HG02642 (cell line): Measurements from ENCODE around the gene GALK2.
A peak's percentile ranks its signal among the peaks of the same experiment; 100 is the strongest.

Experiments
- ATAC-seq: cut with Tn5 transposase; IDR thresholded peaks from one replicate; pipeline ENCODE4 v1.9.1; 2021; ENCODE audit warnings: mild to moderate bottlenecking; ENCODE audit not compliant: unreplicated experiment, poor library complexity

GALK2 gene

DNA sequence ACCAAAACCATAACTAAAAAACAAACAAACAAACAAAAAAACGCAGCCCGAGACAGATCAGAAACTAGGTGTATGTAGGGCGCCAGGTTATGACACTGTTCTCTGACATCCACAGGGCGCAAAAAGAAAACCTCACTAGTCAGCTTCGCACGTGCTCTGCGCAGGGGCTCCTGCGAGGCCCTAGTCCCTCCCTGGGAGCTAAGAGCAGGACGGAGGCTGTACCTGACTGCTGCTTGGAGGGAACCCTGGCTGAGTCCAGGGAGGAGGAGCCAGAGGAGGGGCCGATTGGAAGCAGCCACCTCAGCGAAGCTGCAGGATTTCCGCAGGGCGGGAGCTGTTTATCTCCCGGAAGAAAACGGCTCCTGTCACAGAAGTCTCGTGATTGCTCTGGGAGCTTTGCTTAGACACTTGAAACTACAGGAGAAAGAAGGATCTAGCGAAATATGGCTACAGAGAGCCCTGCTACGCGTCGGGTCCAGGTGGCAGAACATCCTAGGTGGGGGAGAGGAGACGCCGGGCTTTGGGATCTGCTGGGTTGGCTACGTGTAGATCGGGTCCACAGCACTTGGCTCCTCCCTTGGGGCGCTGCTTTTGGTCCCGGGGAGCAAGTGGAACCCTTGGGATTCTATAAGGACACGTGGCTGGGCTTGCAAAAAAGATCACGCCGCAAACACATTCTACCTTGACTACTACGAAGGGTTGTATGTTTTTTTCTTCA is at the start of gene GALK2:
Gene GALK2 (plus strand): TSS at position 368 of the 718 bp plus-strand sequence. CDS start 76 bp downstream, at position 444.
- peak; percentile 97 for ATAC-seq

DNA sequence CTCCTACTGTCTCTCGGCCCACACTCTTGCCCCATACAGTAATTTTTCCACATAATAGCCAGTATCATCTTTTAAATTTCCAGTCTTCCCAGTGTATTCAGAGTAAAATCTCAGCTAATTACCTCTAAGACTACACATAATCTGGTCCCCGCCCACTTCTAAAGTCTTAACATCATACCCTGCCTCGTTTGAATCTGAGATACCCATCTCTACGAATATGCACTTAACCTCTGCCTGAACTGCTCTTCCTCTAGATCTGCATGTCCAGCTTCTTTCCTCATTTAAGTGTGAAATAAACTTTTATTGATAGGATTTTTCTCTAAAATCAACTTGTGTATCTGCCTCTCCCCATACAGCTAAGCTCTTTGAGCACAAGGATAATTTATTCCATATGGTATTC is 49.2 kb upstream of the GALK2 start:
- no peak for ATAC-seq

DNA sequence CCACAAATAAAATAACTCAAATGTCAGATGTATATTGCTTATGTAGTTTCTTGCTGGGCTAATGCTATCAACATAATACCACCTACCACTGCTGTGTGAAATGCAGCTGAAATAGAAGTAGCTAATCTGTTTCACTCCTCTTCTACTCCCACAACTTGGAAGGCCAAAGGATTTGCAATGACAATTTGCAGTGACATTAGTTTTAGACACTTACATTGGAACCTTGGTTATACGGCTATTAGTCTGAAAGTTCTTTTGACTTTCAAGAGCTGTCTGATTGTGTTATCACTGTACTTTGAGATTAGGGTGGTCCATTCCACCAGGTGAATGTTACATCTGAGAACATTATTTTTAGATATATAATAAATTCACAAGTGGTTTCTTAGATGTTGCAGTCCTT is 48.1 kb upstream of the GALK2 start:
- ATAC-seq, result no peak

DNA sequence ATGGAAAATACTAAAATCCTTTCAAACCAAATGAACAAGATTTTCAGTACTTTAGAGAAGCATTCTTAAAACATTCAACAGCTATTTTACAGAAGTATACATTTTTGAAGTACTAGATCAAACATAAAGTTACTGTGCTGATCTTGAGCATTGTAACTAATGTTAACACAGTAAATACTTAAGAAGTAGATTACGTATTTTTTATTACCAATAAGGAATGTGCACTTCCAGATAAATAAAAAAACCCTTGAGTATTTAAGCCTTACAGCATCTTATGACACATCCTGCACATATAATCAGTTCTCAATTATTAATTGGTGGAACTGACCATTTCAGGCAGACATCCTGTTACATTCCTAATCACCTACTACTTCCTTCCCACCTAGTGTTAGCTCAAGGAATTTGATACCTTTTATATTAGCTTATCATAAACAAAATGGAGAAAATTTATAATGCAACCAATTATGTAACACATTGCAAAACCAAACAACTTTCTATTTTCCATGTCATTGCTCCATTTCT is 47.4 kb upstream of the GALK2 start:
- ATAC-seq, result no peak

DNA sequence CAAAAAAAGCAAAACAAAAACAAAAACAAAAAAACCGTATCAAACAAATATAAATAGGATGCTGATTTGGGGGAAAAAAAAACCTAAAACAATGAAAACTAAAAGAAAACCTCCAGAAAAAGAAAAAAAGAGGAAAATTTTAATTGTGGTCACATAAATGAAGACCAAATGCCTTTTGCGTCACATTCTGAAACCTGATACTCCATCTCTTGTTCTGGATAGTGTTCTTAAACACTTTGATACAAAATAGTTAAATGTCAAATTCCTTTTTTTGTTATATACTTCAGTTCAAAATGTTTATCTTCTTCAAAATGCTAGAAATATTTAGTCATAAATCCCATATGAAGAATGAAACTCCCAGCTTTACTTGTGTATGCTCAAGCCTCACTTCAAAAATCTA is 45.7 kb upstream of the GALK2 start:
- ATAC-seq, result no peak

DNA sequence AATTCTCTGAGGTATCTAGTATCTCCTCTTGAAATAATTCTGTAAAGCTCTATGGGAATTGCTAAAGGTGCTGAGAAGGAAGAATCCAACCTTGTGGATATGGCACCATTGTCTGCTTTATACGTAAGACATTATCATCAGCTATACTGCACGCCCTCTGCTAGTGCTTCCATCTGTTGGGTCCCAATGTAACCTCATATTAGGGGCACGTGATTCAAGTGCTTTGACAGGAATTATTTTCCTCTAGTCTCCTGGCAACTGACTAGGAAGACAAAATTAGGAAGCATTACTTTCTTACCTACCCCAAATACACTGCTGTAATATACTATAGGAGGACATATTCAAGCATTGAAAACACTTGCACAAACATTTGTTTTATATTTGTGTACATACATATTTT is 38.6 kb upstream of the GALK2 start:
- ATAC-seq, result no peak

DNA sequence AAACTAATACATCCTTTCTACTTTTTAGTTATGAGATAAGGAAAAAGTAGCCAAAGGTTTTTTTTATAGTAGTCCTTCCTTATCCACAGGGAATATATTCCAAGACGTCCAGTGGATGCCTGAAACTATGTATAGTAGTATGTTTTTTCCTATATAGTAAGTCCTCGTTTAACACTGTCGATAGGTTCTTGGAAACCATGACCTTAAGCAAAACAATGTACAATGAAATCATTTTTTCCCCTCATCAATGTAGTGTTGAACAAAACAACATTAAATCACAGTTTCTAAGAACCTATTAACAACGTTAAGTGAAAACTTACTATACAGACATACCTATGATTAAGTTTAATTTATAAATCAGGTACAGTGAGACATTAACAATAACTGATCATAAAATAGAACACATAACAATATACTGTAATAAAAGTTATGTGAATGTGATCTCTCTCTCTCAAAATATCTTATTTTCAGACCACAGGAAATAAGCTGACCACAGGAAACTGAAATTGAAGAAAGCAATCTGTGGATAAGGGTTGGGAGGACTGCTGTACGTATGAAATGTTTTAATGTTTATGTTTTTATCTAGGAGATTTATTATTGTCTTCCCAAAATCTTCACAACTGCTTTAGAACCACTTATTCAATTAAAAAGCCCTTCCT is 35.2 kb upstream of the GALK2 start:
- ATAC-seq, result no peak

DNA sequence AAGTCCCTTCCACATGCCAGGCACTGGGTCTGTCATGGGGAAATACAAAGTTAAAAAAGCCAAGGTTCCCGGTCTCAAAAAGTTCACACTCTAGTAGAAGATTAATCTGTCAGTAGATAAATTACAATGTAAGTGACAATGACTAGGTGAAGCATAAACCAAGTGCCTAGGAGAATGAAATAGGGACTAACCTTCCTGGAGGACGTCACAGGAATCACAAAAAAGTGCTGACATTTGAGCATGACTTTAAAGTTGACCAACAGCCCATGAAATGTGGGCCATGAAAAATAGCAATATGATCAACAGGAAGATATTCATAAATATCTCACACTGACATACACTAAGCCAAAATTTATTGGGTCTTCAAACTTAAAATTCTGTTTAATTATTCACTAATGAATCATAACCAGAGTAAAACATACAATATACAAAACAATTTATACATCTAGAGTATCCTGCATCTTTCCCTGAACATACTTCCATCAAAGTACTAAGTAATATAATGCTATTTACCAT is 34.6 kb upstream of the GALK2 start:
- no peak for ATAC-seq

DNA sequence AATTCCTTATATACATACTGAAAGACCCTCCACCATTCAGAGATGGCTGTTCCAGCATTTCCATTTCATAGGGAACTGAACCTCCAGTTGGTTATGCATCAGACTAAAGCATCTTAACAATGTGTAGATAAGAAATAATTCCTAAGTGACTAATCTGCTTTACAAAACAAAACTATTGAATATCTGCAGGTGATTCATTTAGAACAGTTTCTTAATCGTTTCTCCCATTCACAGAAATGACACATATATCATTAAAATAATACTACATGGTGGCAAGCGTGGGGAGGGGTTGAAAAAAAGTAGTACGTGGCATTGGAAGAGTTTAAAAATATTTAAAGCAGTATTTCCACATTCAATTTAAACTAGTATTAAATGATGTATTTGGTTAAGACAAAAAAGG is 34.1 kb upstream of the GALK2 start:
- ATAC-seq, result no peak

DNA sequence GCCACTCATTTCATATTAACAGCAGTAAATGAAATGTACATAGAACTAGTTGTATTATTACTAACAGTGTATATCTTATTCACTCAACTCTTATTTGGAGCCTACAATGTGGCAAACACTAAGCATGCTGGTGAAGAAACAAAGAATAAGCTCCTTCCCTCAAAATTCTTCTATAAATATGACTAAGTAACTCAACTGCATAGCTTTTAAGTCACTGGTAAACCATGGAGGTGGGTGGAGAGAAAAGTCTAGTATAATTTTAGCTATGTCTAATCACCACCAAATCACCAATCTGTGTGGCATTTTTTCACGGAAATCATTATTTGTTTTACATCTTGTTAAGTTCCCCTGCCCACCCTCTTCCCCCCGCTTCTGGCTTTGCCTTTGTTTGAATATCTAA is 32.2 kb upstream of the GALK2 start:
- ATAC-seq, result no peak

DNA sequence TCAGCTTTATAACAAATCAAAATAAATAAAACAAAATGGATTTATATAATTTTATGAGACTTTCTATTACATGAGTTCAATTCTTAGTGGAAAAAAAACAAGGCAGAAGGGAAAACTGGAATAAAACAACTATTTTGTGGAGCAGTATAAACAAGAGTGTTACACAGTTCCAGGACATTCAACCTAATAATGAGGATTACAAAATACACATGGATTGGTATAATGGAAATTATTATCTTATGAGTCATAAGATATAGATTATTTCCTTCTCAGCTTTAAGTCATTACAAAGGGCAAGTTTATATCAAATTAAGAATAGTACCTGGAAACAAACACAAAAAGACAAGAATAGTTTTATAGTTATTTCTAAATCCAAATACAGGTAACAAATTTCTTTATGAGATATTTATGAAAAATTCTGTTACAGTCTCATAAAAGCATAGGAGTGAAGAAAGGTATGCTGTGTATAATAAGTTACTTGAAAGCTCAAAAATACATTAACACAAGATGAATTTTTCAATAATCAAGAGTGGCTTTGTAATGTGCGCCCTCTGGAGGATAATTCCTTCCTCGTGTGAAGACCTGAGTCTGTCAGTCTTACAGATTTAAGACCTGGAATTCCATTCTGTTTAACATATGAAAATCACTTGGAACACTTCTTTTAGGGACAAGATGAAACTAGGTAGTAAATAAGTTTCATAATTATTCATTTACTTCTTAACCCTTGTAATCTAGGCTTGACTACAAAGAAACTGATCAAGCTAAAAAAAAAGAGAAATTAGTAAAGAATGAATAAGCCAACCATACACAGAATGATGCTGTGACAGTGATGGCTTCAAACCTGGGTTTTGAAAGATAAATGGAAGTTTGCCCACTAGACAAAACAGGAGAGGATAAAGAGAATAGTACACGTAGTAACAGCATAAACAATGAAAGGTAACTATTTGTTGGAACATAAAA is 24.1 kb upstream of the GALK2 start:
- no peak for ATAC-seq

DNA sequence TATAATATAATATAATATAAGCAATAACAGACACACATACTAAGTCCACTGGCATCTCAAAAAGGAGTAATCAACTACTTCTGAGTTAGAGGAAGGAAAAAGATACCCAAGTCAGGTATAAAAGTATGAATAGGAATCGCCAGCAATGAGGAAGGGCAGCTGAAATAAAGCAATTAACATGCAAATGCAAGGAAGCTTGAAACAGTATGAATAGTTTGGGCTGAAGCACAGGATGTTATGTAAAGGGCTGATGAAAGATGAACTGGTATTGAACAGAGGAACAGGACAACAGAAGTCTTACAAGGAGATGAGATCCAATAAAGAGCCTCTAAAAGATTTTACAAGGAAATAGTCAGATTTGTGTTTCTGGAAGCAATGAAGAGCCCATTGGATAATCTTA is 21.7 kb upstream of the GALK2 start:
- ATAC-seq, result no peak

DNA sequence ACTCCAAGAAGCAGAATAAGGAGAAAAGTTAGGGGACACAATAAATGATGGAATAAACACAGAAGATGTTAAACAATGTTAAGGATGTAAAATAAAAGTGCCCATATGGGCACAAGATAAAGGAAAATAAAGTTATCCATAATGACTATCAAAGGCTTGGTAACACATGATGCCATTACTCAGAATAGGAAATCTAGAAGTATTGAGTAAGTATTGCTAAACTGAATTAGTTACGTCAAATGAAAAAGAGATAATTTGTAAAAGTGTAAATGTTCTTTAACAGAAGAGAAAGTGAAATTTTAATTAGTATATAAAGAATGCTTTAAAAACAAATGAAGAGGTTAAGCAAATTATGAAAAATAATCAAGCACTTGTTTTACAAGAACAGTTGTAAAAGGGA is 21.3 kb upstream of the GALK2 start:
- no peak for ATAC-seq

DNA sequence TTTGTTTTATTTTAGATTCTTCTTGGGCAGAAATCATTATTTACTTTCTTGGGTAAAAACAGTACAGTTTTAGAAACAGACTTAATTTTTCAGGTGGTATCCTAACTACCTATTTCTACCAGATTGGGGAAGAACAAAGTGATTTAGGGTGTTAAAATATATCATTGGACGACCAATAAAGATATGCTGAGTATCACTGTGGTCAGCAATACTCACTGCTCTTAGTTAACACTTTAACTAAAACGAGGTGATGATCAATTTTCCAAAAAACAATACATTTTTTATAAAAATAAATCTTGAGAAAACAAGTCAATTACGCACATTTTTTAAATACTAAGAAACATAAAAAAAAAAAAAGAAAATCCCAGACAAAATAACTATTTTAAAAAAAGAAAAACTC is 18.2 kb upstream of the GALK2 start:
- no peak for ATAC-seq

DNA sequence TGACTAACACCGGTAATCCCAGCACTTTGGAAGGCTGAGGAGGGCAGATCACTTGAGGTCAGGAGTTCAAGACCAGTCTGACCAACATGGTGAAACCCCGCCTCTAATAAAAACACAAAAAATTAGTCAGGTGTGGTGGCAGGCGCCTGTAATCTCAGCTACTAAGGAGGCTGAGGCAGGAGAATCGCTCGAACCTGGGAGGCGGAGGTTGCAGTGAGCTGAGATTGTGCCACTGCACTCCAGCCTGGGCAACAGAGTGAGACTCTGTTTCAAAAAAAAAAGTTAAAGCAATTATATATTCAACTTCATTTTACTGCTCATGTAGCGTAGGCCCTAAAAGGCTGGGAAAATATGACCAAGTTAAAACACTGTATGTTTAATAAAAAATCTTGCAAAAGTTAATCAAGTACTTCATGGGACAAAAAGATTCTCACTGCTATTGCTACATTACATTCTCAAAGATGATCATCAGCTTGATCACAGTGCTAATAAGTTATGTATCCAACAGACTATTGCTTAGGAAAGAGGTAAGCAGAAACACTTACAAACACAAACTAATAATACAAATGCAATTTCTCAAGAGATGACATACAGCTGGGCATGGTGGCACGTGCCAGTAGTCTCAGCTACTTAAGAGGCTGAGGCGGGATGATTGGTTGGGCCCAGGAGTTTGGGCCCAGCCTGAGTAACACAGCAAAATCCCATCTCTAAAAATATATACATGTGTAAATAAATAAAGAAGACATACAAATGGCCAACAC is 17.3 kb upstream of the GALK2 start:
- no peak for ATAC-seq

DNA sequence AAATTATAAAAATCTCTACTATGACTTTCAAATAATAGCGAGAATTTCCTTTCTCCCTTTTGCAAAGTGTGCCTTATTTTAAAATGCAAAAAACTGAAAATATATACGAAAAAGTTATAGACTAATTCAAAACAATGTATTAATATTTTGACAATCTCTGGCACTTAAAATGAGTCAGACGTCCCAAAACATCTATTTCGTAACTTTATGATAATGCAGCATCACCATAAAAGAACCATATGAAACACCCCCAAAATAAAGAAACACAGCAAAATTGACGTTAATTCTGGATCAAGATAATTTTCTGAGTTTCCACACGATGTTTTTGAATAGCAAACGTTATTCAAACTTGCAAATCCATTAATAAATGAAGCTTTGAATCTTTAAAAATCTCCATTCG is 15.7 kb upstream of the GALK2 start:
- no peak for ATAC-seq

DNA sequence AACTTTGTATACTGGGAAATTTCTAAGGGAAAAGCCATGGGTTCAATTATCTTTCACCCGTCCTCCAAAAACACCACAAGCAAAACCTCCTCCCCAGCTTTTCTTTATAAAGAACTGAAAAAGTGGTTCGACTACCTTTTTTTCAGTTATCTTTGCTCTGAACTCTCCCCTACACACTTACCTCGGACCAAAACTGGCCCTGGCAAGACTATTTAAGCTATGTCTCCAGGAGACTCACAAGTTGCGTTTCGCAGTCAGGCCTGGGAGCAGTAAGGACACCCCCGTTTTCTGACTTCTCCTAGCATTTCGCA is 15.3 kb upstream of the GALK2 start:
- ATAC-seq, result no peak

DNA sequence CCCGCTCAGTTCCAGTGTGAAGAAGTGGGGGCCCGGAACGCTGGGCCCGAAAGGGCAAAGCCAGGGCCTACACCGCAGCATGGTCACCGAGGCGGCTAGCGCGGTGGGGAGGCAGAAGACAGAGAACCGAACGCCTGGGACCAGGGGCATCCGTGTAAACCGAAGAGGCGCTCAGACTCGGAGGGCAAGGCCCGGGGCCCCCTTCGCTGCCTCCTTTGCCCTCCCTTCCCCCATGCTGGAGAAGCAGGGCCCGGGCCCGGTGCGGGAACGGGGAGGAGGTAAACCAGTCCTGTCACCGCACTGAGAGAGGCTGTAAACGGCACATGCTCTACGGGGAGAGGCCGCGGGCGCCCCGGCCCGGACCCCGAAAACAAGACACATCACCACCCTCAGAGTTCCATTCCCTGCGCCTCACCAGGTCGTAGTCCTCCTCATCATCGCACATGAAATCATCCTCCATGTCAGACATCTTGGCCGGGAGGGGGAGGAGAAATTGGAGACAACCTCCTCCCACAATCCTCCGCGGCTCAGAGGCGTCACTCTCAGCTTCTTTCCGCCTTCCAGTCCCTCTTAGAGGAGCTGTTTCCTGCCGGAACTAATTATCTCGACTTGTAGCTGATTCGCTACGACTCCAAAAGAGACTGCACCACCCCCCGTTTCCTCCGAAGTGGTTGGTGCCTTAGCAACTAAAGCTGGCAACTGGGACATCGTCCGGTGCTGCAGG is 14.8 kb upstream of the GALK2 start, which contains the start of gene COPS2:
Gene COPS2 (minus strand): TSS at position 490 of the 724 bp plus-strand sequence. CDS start 21 bp downstream, at position 469.
- peak; percentile 93 for ATAC-seq
